MM.1S (cell line): ENCODE data around the gene AMPD2.

Source experiments
- DNase-seq: peaks from one replicate; pipeline ENCODE4 v3.0.0-alpha.2; 2015
- H2AFZ ChIP-seq: fragments of 300-600 bp; sonication (generic); 2 replicates; pipeline ENCODE4 v1.6.0; 2016; ENCODE audit warnings: antibody characterized with exemption, low read length
- H3F3A ChIP-seq: fragments of 300-600 bp; sonication (generic); 2 replicates; pipeline ENCODE4 v1.6.1; 2016; ENCODE audit warnings: mild to moderate bottlenecking, antibody characterized with exemption, low read length, moderate library complexity, mixed read lengths; ENCODE audit not compliant: insufficient read depth
- H3K27ac ChIP-seq: fragments of 300-600 bp; sonication (generic); 2 replicates; pipeline ENCODE4 v1.5.1; 2016; ENCODE audit warnings: mild to moderate bottlenecking, low read length
- H3K27me3 ChIP-seq: fragments of 300-600 bp; sonication (generic); replicated peaks from 2 replicates; pipeline ENCODE4 v1.6.0; 2016; ENCODE audit warnings: low read length; ENCODE audit not compliant: insufficient read depth
- H3K36me3 ChIP-seq: fragments of 300-600 bp; sonication (generic); replicated peaks from 2 replicates; pipeline ENCODE4 v1.6.1; 2016; ENCODE audit warnings: mild to moderate bottlenecking, low read length, mixed read lengths; ENCODE audit not compliant: insufficient read depth
- H3K4me1 ChIP-seq: fragments of 300-600 bp; sonication (generic); 2 replicates; pipeline ENCODE4 v1.6.1; 2016; ENCODE audit warnings: low read length, mixed read lengths
- H3K4me2 ChIP-seq: fragments of 300-600 bp; sonication (generic); 2 replicates; pipeline ENCODE4 v1.6.0; 2016; ENCODE audit warnings: low read depth, low read length
- H3K4me3 ChIP-seq: fragments of 300-600 bp; sonication (generic); 2 replicates; pipeline ENCODE4 v1.5.1; 2016; ENCODE audit warnings: low read length, mixed read lengths
- H3K79me2 ChIP-seq: fragments of 300-600 bp; sonication (generic); 2 replicates; pipeline ENCODE4 v1.6.1; 2016; ENCODE audit warnings: mixed run types, low read length, mixed read lengths
- H3K9ac ChIP-seq: fragments of 300-600 bp; sonication (generic); 2 replicates; pipeline ENCODE4 v1.6.1; 2016; ENCODE audit warnings: low read length, mixed read lengths
- H3K9me2 ChIP-seq: fragments of 300-600 bp; sonication (generic); replicated peaks from 2 replicates; pipeline ENCODE4 v1.6.1; 2016; ENCODE audit warnings: mild to moderate bottlenecking, low read length, mixed read lengths; ENCODE audit not compliant: insufficient read depth
- H3K9me3 ChIP-seq: fragments of 300-600 bp; sonication (generic); replicated peaks from 2 replicates; pipeline ENCODE4 v1.6.1; 2016; ENCODE audit warnings: mild to moderate bottlenecking, low read length, mixed read lengths; ENCODE audit not compliant: insufficient read depth
- H4K20me1 ChIP-seq: fragments of 300-600 bp; sonication (generic); 2 replicates; pipeline ENCODE4 v1.6.1; 2016; ENCODE audit warnings: mild to moderate bottlenecking, low read length, moderate library complexity, mixed read lengths; ENCODE audit not compliant: insufficient read depth
- CTCF ChIP-seq: fragments of 300-600 bp; sonication (generic); IDR thresholded peaks from 2 replicates; pipeline ENCODE4 v1.5.1; 2016; ENCODE audit warnings: antibody characterized with exemption, low read length, mixed read lengths
- EZH2 ChIP-seq: fragments of 300-600 bp; sonication (generic); optimal IDR thresholded peaks from 2 replicates; pipeline ENCODE3; 2017; ENCODE audit warnings: low read depth, mild to moderate bottlenecking, antibody characterized with exemption, low read length, mixed read lengths
- EZH2phosphoT487 ChIP-seq: fragments of 300-600 bp; sonication (generic); IDR thresholded peaks from 2 replicates; pipeline ENCODE4 v1.6.1; 2018; ENCODE audit warnings: antibody characterized with exemption, low read length

Gene AMPD2

GRCh38 chr1:109657970-109658369 lies 38.3 kb downstream of the AMPD2 start:
- no peaks in the 10 kb centered on the region for H3K79me2 ChIP-seq
- no peak overlapping the region for H3K4me2 ChIP-seq
- no peak for TF ChIP-seq EZH2
- no peak for TF ChIP-seq EZH2phosphoT487
- no peak for TF ChIP-seq CTCF
- H3K9ac ChIP-seq, result no peak overlapping the region
- H3K9me2 ChIP-seq, result no peaks in the 10 kb centered on the region
- H3K4me1 ChIP-seq, result no peaks in the 10 kb centered on the region
- H3K9me3 ChIP-seq, result no peaks in the 10 kb centered on the region
- H4K20me1 ChIP-seq, result no peaks in the 10 kb centered on the region
- H3K27me3 ChIP-seq, result no peaks in the 10 kb centered on the region
- H3K36me3 ChIP-seq, result no peaks in the 10 kb centered on the region
- H3F3A ChIP-seq, result no peaks in the 10 kb centered on the region
- H2AFZ ChIP-seq, result no peak overlapping the region
- no peak overlapping the region for H3K4me3 ChIP-seq
- H3K27ac ChIP-seq, result no peak overlapping the region
- no peak for DNase-seq

DNA sequence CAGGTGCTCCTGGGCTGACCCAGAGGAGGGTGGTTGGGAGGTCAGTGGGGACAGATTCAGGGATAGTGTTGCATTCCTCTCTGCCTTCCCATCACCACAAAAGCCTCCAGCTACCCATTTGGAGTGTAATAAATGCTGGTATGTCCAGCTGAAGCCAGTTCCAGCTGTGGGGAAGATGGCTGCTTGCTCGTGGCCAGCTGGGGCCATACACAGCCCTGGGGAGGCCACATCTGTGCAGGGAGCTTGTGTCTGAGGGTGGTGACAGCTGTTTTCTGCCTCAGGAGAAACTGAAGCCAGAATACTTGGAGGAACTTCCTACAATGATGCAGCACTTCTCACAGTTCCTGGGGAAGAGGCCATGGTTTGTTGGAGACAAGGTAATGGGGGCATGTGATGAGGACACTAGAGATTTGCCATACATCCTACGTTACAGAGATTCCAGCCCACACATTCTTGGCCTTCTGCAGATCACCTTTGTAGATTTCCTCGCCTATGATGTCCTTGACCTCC lies 39.0 kb downstream of the AMPD2 start:
- no peak overlapping the region for H2AFZ ChIP-seq
- H3K9me3 ChIP-seq, result no peaks in the 10 kb centered on the region
- no peaks in the 10 kb centered on the region for H3K79me2 ChIP-seq
- H3K9me2 ChIP-seq, result no peaks in the 10 kb centered on the region
- no peaks in the 10 kb centered on the region for H3K36me3 ChIP-seq
- DNase-seq, result no peak
- no peak overlapping the region for H3K4me2 ChIP-seq
- no peaks in the 10 kb centered on the region for H4K20me1 ChIP-seq
- H3K27ac ChIP-seq, result no peak overlapping the region
- TF ChIP-seq EZH2, result no peak
- no peak for TF ChIP-seq CTCF
- TF ChIP-seq EZH2phosphoT487, result no peak
- no peaks in the 10 kb centered on the region for H3K27me3 ChIP-seq
- H3K4me3 ChIP-seq, result no peak overlapping the region
- no peaks in the 10 kb centered on the region for H3K4me1 ChIP-seq
- no peaks in the 10 kb centered on the region for H3F3A ChIP-seq
- no peak overlapping the region for H3K9ac ChIP-seq

DNA sequence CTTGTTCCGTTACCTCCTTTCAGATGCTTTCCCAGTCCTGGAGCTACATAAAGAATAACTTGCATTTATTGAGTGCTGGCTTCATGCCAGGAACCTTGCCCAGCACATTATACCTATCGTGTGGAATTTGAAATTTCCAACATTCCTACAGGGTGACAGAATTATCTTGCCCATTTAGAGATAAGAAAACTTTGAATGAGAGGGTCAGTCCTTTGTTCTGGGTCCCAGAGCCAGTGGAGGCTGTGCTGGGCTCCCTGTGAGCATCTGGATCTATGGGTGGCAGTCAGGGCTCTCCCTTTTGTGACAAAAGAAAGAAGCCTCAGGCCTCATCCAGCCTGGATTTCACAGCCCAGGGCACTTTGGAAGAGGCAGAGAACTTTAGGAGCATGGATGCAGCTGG lies 39.5 kb downstream of the AMPD2 start:
- TF ChIP-seq EZH2phosphoT487, result no peak
- no peak for TF ChIP-seq EZH2
- no peak for TF ChIP-seq CTCF
- no peak for DNase-seq

More for the DNA sequence above, 39.5 kb downstream of the AMPD2 start:
- Histone ChIP-seq H3K27me3 (no peaks in the 10 kb centered on the region), H3K79me2 (no peaks in the 10 kb centered on the region), H3K4me3 (no peak overlapping the region), H3K9me3 (no peaks in the 10 kb centered on the region), H3K36me3 (no peaks in the 10 kb centered on the region), H4K20me1 (no peaks in the 10 kb centered on the region), H3K4me2 (no peak overlapping the region), H3K27ac (no peak overlapping the region), H2AFZ (no peak overlapping the region), H3F3A (no peaks in the 10 kb centered on the region), H3K9me2 (no peaks in the 10 kb centered on the region), H3K4me1 (no peaks in the 10 kb centered on the region), H3K9ac (no peak overlapping the region)
